ENCODE results near the gene COL16A1.

COL16A1 gene

DNA sequence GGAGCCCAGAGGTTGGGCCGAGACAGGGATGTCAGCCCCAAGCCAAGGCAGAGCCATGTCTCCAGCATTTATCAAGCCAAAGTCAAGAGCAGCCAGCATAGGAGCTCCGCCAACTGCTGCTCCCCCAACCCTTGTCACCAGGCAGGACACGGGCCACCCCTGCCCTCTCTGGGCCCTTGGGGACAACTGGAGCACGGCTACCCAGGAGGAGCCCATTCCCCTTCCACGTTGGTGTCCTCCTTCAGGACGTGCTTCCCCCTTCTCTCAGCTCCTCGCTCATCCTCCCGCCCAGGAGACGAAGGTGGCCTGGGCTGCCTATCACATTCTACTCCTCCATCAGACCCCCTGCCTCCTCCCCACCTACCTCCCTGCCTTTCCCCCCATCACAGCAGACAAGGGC lies 39.3 kb downstream of the COL16A1 start:
- DNase-seq (ENCODE audit: low spot score) = no peak

DNA sequence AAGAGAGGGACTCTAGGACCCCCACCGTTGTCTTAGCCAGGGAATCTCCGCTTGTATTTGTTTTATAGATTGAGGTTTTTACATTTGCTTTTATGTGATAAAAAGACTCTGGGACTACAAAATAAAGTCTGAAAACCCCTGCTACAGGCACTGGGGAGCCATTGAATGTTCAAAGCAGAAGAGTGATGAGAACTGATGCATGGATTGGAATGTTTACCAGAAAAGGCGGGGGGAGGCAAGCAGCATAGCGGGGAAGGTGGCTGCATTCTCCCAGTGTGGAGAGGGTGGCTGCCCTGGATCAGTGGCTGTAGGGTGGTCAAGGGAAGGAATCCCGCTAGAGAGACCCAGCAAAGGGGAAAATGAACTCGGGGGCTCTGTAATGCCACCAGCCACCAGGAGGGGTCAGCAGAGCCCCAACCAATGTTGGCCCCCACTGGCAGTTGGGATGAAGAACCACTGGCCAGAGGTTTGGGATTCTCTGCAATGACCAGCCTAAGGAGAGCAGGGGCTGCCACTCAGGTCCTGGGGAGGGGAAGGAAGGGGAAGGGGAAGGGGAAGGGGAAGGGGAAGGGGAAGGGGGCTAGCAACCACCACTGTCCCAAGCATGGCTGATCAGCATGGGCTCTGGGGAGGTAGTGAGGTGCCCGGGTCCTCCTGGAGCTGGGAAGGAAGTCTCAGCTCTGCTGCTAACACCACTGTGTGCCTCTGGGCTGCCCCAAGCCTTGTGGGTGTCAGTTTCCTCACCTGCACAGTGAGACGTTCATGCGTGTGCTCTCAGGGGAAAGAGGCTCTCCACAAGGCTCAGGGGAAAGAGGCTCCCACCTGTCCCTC lies 40.0 kb downstream of the COL16A1 start:
- peak; percentile 54 for DNase-seq (ENCODE audit: low spot score)

DNA sequence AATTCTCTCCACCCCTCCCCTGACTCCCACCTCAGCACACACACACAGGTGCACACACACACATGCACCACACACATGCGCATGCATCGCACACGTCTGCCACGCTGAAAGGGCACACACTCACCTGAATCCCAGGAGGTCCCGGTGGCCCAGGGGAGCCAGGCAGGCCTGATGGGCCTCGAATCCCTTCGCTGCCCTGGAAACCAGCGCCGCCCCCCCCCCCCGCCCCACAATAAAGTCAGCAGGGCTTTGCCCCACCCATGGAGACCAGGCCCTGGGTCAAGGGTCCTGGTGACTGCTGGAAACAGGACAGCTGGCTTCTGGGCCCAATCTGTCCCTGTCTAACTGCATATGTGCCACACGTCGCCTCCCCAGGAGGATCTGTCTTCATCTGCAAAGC lies 41.4 kb downstream of the COL16A1 start:
- no peak for DNase-seq (ENCODE audit: low spot score)

DNA sequence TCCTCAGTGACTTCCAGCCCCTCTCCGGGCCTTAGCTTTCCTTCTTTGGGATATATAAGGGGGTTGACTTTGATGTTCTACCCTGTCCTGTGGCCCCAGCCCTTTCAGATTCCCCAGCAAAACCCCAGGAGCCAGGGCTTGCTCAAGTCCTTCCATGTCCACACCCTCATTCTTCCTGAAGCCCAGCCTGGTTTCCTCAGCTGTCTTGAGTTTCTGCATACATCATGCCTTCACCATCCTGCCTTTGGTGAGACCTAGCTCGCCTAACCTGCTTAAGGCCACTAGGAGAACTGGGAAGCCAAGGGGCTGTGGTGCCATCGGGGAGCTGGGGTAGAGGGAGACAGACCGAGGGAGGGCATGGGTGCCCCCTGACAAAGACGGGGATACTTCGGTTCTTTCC lies 42.0 kb downstream of the COL16A1 start:
- DNase-seq (ENCODE audit: low spot score) = no peak

DNA sequence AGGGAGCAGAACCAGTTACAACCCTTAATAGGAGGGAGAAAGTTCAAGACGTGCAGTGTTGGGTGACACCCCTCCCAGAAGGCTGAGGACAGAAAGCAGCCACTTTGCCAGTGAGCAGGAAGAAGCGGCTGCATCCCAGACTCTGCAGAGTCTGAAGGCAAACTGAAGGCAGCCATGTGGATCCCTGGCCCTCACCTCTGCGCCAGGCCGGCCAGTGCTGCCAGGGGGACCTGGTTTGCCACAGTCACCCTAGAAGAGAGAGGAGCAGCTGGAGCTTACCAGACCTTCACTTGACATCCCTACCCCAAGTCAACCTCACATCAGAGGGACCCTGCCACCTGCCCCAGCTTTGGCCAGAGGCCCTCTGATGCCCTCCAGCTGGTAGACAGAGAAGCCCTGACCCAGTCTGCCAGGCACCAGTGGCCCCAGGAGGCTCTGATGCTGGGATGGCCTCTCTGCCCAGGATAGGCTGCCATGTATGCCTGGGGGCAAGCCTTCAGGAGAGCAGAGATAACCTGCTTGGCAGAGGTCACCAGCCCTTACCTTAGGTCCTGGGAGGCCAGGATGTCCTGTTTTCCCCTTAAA lies 42.9 kb downstream of the COL16A1 start:
- no peak for DNase-seq (ENCODE audit: low spot score)

DNA sequence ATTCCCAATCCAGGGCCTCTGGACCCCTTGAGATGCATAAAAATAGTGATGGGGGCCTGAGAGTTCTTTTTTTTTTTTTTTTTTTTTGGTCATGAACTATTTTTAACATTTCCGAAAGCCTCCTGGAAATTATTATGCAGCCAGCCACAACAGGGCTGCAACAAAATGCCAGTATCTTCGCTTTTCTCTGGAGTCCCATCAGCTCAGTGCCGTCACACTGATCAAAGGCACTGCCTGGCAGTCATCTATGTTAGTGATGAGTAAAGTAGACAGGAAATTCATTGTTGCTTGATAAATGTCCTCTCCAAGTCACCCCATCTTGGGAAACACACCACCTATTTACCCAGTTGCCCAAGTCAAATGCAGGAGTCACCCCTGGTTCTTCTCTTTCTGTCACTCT lies 43.9 kb downstream of the COL16A1 start:
- no peak for DNase-seq (ENCODE audit: low spot score)

DNA sequence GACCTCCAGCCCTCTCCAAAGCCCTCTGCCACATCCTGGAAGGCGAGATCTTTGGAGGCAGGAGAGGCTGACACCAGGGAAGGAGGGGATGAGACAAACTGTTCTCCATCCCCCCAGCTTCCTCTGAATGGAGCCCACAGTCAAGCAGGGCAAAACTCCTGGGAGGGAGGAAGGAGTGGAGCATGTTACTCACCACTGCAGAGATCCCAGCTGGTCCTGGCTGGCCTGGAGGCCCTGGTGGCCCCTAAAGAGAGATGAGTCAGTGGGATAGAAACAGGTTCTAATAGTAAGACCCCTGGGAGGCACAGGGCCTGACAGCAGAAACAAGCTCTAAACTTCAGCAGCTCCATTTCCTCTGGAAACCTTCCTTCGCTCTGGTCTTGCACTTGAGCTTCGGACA lies 45.1 kb downstream of the COL16A1 start:
- no peak for DNase-seq (ENCODE audit: low spot score)

DNA sequence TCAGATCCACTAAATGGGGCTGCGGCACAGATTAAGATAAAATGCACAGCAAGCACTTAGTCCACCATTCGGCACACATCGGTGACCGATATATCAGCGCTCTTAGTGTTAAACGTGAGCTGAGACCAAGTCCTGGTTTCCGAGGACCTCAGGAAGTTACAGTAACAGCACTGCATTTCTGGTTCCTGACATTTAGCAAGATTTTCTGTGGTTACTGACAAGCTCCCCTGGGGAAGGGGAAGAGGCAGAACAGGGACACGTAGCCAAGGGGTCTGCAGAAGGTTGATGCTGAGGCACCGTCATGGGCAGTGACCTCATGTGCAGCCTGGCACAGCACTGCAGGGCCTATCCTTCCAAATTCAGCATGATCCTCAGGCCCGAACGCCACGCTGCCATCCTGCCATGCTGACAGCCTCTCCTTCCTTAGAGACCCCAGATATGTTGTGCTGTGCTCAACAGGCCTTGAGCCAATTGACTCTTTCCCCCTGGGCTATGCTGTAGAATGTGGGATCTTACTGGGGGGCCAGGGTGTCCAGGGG lies 45.8 kb downstream of the COL16A1 start:
- no peak for DNase-seq (ENCODE audit: low spot score)

DNA sequence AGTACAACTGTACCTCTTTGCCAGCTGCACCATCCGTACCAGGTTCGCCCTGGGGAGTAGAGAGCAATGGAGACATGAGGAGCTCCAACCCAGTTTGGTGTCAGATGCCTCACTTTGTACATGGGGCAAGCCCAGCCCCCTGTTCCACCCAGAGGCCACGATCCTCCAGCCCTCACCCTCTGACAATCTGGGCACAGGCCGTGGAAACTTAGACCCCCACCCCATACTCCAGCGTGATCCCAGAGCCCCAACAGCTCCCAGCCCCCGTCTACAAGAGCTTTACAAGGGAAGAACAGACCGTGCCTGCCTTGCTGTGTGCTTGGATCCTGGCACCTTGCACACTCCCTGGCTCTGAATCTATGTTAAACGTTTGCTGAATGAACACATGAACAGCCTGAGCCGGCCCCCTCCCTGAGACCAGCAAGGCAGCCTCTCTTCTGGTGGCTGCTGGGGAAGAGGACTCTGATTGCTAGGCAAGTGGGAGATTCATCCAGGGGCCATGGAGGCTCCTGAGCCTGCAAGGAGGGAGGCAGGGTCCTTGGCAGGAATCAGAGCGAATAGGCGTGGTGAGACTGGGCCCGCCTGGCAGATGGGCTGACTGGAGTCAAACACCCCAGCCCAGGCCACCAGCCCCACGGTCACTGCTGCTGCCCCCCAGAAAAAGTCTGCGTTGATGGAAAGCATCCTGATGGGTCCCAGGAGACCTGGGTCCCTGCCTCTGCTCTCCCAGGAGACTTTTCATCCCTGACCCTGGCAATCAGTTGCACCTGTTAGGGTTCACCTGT lies 46.6 kb downstream of the COL16A1 start:
- DNase-seq (ENCODE audit: low spot score) = no peak

DNA sequence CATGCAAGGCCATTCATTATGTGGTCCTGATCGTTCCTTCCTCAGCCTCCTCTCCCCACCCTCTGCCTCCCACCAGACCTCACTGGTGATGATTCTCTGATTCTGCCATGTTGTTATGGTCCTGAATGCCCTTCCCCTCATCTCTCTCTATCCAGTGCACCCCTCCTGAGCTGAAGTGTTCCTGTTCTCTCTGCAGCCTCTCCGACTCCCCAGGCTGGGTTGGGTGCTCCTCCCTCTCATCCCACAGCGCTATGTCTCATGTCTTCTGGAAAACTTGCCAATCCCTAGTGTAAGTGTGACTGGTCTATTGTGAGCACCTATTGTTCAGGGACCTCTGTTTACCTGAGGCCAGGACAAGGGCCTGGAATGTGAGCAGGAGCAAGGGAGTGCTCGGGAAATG lies 48.1 kb downstream of the COL16A1 start:
- no peak for DNase-seq (ENCODE audit: low spot score)

DNA sequence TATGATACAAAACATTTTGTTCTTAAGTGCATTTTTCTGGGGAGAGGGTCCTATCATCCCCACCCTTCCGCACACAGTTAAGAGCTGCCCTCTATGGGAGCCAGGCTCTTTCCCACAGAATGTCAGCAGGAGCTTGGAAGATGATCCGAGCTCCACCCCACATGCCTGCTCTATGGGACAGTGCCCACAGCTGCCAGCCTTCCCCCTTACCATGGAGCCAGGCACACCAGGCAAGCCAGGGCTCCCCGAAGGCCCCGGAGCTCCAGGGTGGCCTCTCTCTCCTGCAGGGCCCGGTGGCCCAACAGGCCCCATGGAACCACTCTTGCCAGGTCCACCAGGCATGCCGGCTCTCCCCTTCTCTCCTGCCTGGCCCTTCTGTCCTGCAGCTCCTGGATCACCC lies 48.7 kb downstream of the COL16A1 start:
- DNase-seq (ENCODE audit: low spot score) = no peak

DNA sequence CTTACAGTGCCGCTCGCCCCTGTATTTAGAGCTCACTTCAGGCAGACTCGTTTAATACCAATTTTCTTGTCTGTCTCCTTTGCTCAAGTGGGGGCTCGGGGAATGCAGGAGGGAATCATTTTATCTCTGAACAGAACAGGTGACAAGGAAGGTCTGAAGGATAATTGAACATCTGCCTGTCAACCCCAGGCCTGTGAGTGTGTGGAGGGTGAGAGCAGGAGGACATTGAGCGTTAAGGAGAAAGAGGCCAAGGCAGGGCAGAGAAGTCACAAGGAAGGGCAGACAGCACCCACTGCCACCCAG lies 49.4 kb downstream of the COL16A1 start:
- DNase-seq (ENCODE audit: low spot score) = no peak

DNA sequence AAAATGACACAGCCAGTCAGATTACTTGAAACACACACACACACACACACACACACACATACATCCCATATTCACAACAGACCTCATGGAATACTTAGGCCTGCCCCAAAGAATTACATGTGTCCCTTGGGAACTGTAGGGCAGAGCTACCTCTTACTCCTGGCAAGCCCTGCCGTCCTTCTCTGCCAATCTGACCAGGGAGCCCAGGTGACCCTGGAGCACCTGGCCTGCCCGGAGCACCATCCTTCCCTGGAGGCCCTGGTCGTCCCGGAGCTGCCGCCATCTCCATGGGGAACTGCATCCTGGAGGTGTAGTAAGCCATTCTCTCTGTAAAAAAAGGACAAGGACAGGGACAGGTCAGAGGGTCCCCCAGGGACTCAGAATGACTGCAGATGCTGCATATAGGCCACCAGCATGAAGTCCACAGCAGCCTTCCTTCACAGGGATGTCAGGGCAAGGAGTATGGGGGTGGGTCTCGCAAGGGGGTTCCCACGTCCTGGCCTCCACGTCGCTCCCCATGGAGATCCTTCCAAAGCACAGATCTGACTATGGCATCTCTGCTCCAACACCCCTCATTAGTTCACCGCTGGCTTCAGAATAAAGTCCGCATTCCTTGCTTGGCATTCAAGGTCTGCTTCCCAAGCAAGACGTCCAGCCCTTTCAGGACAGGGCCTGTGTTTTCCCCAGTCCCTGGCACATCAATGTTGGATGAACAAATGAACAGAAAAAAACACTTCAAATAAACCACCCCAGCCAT lies 49.9 kb downstream of the COL16A1 start:
- DNase-seq (ENCODE audit: low spot score) = no peak

DNA sequence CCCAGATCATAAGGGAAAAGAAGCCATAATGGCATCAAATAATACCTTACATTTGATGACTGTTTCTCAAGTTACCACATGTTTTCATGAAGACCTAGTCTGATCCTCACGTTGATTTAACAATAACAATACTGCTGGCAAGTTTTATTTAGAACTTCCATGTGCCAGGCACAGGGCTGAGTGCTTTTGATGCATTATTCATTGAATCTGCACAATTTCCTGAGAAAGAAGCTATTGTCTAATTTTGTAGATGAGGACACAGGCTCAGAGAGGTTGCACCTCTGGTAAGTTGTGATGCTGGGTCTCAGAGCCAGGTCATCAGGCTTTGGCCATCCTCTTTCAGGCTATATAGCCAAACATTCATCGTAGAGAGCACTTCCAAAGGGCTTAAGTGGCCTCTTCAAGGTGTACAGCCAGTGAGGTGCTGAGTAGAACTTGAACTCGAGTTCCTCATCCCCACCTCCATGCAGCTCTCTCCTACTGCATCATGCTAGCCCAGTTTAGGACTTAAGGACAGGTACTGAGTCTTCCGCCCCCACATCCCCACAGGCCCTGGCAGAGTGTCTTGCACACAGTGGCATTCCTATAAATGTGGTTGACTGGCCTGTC lies 50.8 kb downstream of the COL16A1 start:
- DNase-seq (ENCODE audit: low spot score) = no peak

DNA sequence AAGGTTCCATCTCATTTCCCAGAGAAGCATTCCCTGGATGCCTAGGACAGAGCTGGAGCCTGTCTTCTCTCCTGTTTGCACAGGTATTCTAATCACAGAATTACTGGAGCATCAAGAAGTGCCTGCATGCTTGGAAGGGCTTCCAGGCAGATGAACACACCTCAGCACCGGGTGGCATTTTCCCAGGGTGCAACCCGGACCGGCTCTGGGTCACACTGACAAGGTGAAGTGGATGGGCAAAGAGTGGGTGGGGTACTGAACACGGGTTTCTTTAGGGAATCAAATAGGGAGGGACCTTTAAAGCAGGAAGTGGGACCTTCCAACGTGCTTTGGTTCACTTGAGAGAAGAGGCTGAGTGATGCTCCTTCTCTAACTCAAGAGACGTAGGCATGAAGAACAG lies 52.1 kb downstream of the COL16A1 start:
- DNase-seq (ENCODE audit: low spot score) = no peak

DNA sequence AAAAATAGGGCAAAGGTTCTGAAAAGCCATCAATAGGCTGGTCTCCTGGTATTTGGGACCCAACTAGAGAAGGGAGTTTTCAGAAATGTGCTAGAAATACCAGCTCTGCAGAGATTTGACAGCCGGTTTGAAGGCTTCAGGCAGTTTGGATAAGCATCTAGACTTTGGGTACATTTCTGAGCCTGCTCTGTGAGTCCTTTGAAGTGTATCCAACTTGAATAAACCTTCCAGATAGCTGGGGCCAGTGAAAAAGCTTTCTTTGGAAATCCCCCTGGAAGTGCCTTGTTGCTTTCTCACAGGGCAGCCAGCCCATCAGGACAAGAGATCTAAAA lies 52.8 kb downstream of the COL16A1 start:
- DNase-seq (ENCODE audit: low spot score) = no peak

DNA sequence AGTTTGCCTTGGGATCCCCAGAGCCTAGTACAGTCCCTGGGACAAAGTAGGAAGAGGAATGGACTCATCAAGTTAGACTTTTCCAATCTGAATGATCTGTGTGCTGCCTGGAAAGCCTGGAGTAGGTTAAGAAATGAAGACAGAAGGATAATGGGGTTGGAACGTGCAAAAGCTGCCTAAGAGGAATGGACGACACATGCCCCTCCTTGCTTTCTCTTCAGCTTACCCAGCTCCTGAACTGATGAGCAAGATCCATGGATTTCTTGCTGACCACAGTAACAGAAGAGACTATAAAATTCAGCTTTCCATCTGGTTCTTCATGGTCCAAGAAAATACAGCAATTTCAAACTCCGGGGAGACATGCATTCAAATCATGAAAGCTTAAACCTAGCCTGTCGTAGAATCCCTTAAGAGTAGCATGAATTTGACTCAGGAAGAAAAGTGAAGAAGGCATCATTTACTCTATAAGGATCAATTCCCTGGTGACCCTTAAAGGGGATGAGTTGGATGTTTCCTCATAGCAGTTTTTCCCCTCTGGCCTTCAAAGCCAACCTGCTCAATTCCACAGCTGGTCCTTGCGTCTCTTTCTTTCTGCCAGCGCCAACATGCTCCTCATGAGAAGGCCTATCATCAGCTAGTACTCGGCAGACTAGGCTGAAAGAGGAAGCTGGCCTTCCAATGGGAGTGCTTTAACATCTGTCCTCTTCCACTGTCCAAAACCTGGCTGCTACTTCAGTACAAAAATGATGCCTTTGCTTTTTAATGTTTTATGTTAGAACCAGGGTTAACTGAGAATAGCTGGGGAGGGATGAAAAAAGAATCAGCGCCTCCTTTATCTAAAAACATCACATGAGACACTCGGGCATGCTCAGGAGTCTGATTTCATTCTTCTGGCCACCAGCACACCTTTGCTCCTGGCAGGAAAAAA lies 53.4 kb downstream of the COL16A1 start:
- no peak for DNase-seq (ENCODE audit: low spot score)

DNA sequence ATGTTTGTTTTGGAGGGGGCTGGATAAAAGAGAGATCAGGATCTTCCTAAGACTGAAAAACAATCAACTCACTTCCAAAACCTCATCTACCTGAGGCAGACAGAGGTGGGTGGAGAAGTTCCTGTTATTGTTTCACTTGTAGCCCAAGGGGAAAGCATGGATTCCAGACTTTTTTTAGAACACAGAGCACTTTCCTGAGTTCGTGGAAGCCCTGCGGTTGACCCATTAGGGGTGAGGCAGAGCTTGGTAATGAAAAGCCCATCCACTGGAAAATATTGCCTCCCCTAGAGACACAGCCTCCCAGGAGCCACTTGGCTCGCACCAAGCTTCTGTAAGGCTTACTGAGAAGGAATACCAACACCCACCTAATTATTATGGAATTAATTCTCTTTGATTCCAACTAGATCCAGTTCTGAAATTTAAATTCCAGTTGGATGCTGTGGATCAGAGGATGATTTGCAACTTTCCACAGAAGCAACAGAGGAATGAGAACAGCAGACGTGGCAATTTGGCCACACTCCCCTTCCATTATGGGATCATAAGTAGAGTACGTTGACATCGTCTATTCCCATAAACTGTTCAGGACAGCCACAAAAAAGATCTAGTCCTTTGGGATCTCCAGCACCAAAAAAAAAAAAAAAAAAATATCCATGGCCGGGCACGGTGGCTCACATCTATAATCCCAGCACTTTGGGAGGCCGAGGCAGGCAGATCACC lies 55.0 kb downstream of the COL16A1 start:
- no peak for DNase-seq (ENCODE audit: low spot score)

DNA sequence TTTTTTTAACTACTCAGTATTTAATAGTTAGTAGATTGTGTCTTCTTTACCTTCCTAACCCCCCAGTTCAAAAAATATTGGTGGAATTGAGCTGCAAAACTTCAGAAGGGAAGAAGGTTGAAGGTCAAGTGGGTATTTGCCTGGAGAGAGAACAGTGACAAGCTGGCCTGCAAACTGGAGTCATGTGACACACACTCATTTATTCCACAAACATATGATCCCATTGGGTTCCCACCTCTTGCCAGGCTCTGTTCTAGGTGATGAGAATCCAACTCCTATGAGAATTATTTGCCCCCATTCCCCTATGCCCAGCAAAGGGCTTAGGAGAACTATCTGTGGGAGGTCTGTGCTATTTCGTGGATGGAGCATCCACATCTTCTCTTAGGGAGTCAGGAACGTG lies 55.6 kb downstream of the COL16A1 start:
- no peak for DNase-seq (ENCODE audit: low spot score)

DNA sequence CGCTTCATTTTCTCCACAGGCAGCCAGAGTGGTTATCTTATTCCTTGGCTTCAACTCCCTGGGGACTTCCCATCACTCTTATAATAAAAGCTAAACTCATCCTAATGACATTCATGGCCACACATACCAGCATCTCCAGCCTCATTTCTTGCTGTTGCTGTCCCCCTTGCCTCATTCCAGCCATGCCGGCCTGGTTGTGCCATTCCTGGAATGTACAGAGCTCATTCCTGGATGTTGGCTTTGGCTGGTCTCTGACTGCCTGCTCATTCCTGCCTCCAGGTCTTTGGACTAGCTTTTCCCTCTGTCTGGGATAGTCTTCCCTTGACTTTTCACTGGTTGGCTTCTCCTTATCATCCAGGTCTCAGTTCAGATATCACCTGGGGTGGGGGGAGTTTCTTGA lies 56.7 kb downstream of the COL16A1 start:
- DNase-seq (ENCODE audit: low spot score) = no peak

Data from hematopoietic multipotent progenitor cell treated with erythropoietin and hydrocortisone succinate and interleukin-3 and kit ligand, for 15 days (in vitro differentiated cells).